ENCODE measurements around the gene SCAF11. TPM values are rescaled to one million over a fixed set of nuclear protein-coding genes. Genes with fewer than 3 reads are reported as not detected.
"Not testable (repeated sequence)": the region's sequence is repeated elsewhere in the genome, so short reads cannot be mapped to it uniquely, and the experiment has no call there.

SCAF11 gene
- 75.7 and 92.0 TPM in 2 replicates for total RNA-seq (2014; rRNA removed)
- percentile 95 among the genes with signal in this experiment for Bru-seq, nascent RNA
- BruChase-seq, experiment 1, labeled RNA remaining after a 6-hour chase: percentile 93 among the genes with signal in this experiment
- percentile 95 among the genes with signal in this experiment for BruChase-seq, experiment 2, labeled RNA remaining after a 2-hour chase
- long read RNA-seq, full-length matches to known transcripts: 29 of 271 reads
- long read RNA-seq, partial matches to known transcripts: 209 of 271 reads
- long read RNA-seq, other reads (novel, unspliced or antisense): 33 of 271 reads

- no peaks in the 10 kb centered on the region for H3K27me3 ChIP-seq (ENCODE audit: low read length)
- no peaks in the 10 kb centered on the region for H3K9me3 ChIP-seq (ENCODE audit: low read length)
- no peaks in the 10 kb centered on the region for H3F3A ChIP-seq (ENCODE audit: low read length, unreplicated experiment)
- DNase-seq (peak; percentile 100), ATAC-seq (peak; percentile 70)
- peak; percentile 94 for TF ChIP-seq CTCF (conservative IDR thresholded peaks at IDR 0.05; ENCODE audit: low read depth, low read length)
- TF ChIP-seq EZH2phosphoT487 (IDR thresholded peaks at IDR 0.05; ENCODE audit: borderline replicate concordance, low read length): peak; percentile 64; the same call in 1 of the 2 replicates
- no peak for TF ChIP-seq EZH2 (IDR thresholded peaks at IDR 0.05; ENCODE audit: low read length, unreplicated experiment)
- H3K9ac ChIP-seq (ENCODE audit: low read length): peak within 1 kb of the TSS; percentile 99
- peak within 1 kb of the TSS; percentile 93 for H2AFZ ChIP-seq (ENCODE audit: low read length)
- intact Hi-C loops (cut with micrococcal nuclease): loop anchor here (1.0 to 10.0 kb wide), 4 partner anchors 15 to 382 kb away; partner anchors contain the start of gene SLC38A2
- peak within 1 kb of the TSS; percentile 92 for H3K4me2 ChIP-seq (ENCODE audit: low read length)
- H3K4me3 ChIP-seq (ENCODE audit: low read length): peak within 1 kb of the TSS; percentile 83
- ChIA-PET CTCF (interaction anchor here (0.5 to 0.8 kb wide), 4 partner anchors 65 to 1030 kb away, joined by 3 to 8 read pairs (median 4); no protein-coding TSS in a partner anchor), POLR2A (ENCODE audit: unreplicated experiment) (no interaction called here)
- peaks cover 14% of the 10 kb centered on the region; the same call in 1 of the 2 replicates for H3K36me3 ChIP-seq (ENCODE audit: low read depth, low read length)
- BruUV-seq (replicated peaks): no TSS peak
- peak within 1 kb of the TSS; percentile 95 for H3K27ac ChIP-seq (ENCODE audit: low read length)
- no peaks in the 10 kb centered on the region for H3K9me2 ChIP-seq (replicated peaks; ENCODE audit: low read length)
- peaks cover 36% of the 10 kb centered on the region for H4K20me1 ChIP-seq (ENCODE audit: low read length)
- peaks cover 21% of the 10 kb centered on the region for H3K4me1 ChIP-seq (ENCODE audit: insufficient read depth, low read length)
- peaks cover 47% of the 10 kb centered on the region for H3K79me2 ChIP-seq (ENCODE audit: low read length)
Measured at GRCh38 chr12:45990468-45991283, at the start of gene SCAF11. SCAF11 (minus strand) TSS chr12:45990574; CDS start chr12:45964167, 26,407 bp downstream.

- ATAC-seq; H3K27ac ChIP-seq (ENCODE audit: low read length); H3K27me3 ChIP-seq (ENCODE audit: low read length); H3K4me2 ChIP-seq (ENCODE audit: low read length); H3K4me3 ChIP-seq (ENCODE audit: low read length); H3K79me2 ChIP-seq (ENCODE audit: low read length); H3K9ac ChIP-seq (ENCODE audit: low read length); H3K4me1 ChIP-seq (ENCODE audit: insufficient read depth, low read length); H3K36me3 ChIP-seq (ENCODE audit: low read depth, low read length); DNase-seq; CTCF ChIA-PET; BruUV-seq (replicated peaks); H3K9me2 ChIP-seq (replicated peaks; ENCODE audit: low read length); H3K9me3 ChIP-seq (ENCODE audit: low read length); intact Hi-C loops (cut with micrococcal nuclease); H4K20me1 ChIP-seq (ENCODE audit: low read length); H3F3A ChIP-seq (ENCODE audit: low read length, unreplicated experiment); H2AFZ ChIP-seq (ENCODE audit: low read length); POLR2A ChIA-PET (ENCODE audit: unreplicated experiment): not testable (repeated sequence)
Measured at GRCh38 chr12:46037066-46037465, 46.7 kb upstream of the SCAF11 start.

GRCh38 chr12:46027172-46027571, 36.8 kb upstream of the SCAF11 start:
- H2AFZ ChIP-seq (ENCODE audit: low read length): no peak overlapping the region
- H4K20me1 ChIP-seq (ENCODE audit: low read length): no peaks in the 10 kb centered on the region
- intact Hi-C loops (cut with micrococcal nuclease): no loop called here
- DNase-seq (no peak), ATAC-seq (no peak)
- H3K9ac ChIP-seq (ENCODE audit: low read length): no peak overlapping the region
- no peaks in the 10 kb centered on the region for H3F3A ChIP-seq (ENCODE audit: low read length, unreplicated experiment)
- no peaks in the 10 kb centered on the region for H3K79me2 ChIP-seq (ENCODE audit: low read length)
- no peak overlapping the region for H3K27ac ChIP-seq (ENCODE audit: low read length)
- no peaks in the 10 kb centered on the region for H3K9me2 ChIP-seq (replicated peaks; ENCODE audit: low read length)
- TF ChIP-seq EZH2 (IDR thresholded peaks at IDR 0.05; ENCODE audit: low read length, unreplicated experiment) (no peak), CTCF (conservative IDR thresholded peaks at IDR 0.05; ENCODE audit: low read depth, low read length) (no peak), EZH2phosphoT487 (IDR thresholded peaks at IDR 0.05; ENCODE audit: borderline replicate concordance, low read length) (no peak)
- H3K36me3 ChIP-seq (ENCODE audit: low read depth, low read length): no peaks in the 10 kb centered on the region; the same call in 1 of the 2 replicates
- no peak overlapping the region for H3K4me2 ChIP-seq (ENCODE audit: low read length)
- BruUV-seq (replicated peaks): no TSS peak
- no peaks in the 10 kb centered on the region for H3K4me1 ChIP-seq (ENCODE audit: insufficient read depth, low read length)
- CTCF ChIA-PET: no interaction called here
- H3K27me3 ChIP-seq (ENCODE audit: low read length): no peaks in the 10 kb centered on the region
- H3K9me3 ChIP-seq (ENCODE audit: low read length): peaks cover 19% of the 10 kb centered on the region; the same call in 1 of the 2 replicates
- no peak overlapping the region for H3K4me3 ChIP-seq (ENCODE audit: low read length)
- POLR2A ChIA-PET (ENCODE audit: unreplicated experiment): no interaction called here
